Psoas muscle (tissue), 8 donors: Measurements from ENCODE around the gene SOX12. TPM values are rescaled to one million over a fixed set of nuclear protein-coding genes. Genes with fewer than 3 reads are reported as not detected.

ENCODE experiments used
- ATAC-seq, 4 donors: fragments of 200-7000 bp; cut with Tn5 transposase; one replicate each; pipeline ENCODE4 v1.9.1; 2020; ENCODE audit warnings: moderate library complexity in 3 of 4, mild to moderate bottlenecking in 2 of 4
- DNase-seq, 2 donors: peaks; one replicate each; pipeline ENCODE4 v3.0.0-alpha.2; 2020
- H3K27ac ChIP-seq: fragments of 200-600 bp; one replicate; pipeline ENCODE4 v1.8.0; 2022
- H3K27me3 ChIP-seq, 3 donors: fragments of 200-600 bp in 1 of 3; one replicate each; pipeline versions ENCODE4 v1.6.1 to v1.8.0; 2013 to 2022; ENCODE audit warnings: low read length in 2 of 3, mild to moderate bottlenecking in 2 of 3, moderate library complexity in 1 of 3; ENCODE audit not compliant: insufficient read depth in 3 of 3
- H3K36me3 ChIP-seq, 2 donors: fragments of 200-600 bp in 1 of 2; one replicate each; pipeline versions ENCODE4 v1.6.1 to v1.8.0; 2013 to 2022; ENCODE audit warnings: low read depth in 1 of 2, mild to moderate bottlenecking in 1 of 2, moderate library complexity in 1 of 2; ENCODE audit not compliant: insufficient read depth in 1 of 2
- H3K4me1 ChIP-seq: fragments of 200-600 bp; one replicate; pipeline ENCODE4 v1.8.0; 2022
- H3K4me3 ChIP-seq: fragments of 200-600 bp; one replicate; pipeline ENCODE4 v1.8.0; 2022; ENCODE audit warnings: mild to moderate bottlenecking
- H3K9me3 ChIP-seq: fragments of 200-600 bp; one replicate; pipeline ENCODE4 v1.8.0; 2022
- CTCF ChIP-seq: fragments of 200-600 bp; IDR thresholded peaks from one replicate; pipeline ENCODE4 v1.8.0; 2022; ENCODE audit warnings: antibody characterized with exemption
- WGBS, 3 donors: extraction: QIAGEN DNeasy Blood & Tissue Kit; methylation state at CpG; one replicate each; pipeline versions ENCODE4 v1.1.6 to v1.1.7; 2013; 5-methylcytosine and 5-hydroxymethylcytosine counted together
- intact Hi-C, 2 donors: fragments of 100-400 bp; cut with DNase I; formaldehyde crosslinking; loops; one replicate each; pipeline versions ENCODE4 v1.11.0 to v1.14.2; 2022
- polyA plus RNA-seq, 3 donors: library from polyadenylated mRNA; stranded (reverse); fragments of 200-250 nt; gene quantifications; one replicate each; pipeline ENCODE4 v1.2.3, GENCODE V29; 2013
- total RNA-seq, 4 donors: library from RNA; stranded (reverse); fragmentation: NEBNext Ultra II Directional in 2 of 4; extraction: Animal tissue kit (Norgen Biotek cat#: 25700) in 2 of 4; gene quantifications; one replicate each; pipeline versions ENCODE4 v1.2.1 to v1.2.4, GENCODE V29; 2021 to 2023
- donor health status: healthy with polysubstance abuse.
- donor health status: DM: no; HTN: no; CAD: no; lungs with moderate emphysema.
- donor health status: Bipolar disorder and iron deficiency.
- donor health status: healthy.
- donor health status: DM: yes; HTN: yes; CAD: no.
- donor health status: DM: no; HTN: no; CAD: no.
- donor health status: DM: no; HTN: no; CAD: no.
- donor health status: DM: yes; HTN: yes; CAD: no.

Gene SOX12
- total and polyA plus RNA-seq, 7 donors, result 1.2 to 5.7 (median 3.6) TPM

DNA sequence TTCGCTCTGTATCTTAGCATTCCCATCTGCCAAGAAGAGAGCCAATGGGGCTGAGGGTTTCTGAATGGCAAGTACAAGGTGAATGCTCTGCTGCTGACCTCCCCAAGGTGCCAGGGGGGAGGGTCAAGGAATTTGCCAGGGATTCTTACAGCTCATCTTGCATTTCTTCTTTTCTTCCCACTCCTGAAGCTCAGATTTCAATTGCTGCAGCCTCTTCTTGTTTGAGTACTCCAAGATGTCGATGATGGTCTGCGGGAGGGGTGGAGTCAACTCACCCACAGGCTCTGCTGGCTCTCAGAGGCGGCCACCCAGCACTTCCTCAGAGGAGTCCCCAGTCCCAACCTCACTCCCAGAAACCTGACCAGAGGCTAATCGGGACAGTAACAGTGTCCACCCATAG, 47.2 kb upstream of the SOX12 start:
- 77 to 86% (median 83%) methylated on average over 5 of the region's 5 CpGs for WGBS, 3 donors

GRCh38 chr20:278607-279571, 46.5 kb upstream of the SOX12 start:
- TF ChIP-seq CTCF, result no peak
- H3K27ac ChIP-seq, result no peak overlapping the region
- H3K36me3 ChIP-seq, result peaks cover 0 to 18% of the 10 kb centered on the region in 2 donors
- 59 to 72% (median 70%) methylated on average over 54 to 87 of the region's 88 CpGs for WGBS, 3 donors
- H3K27me3 ChIP-seq, result no peaks in the 10 kb centered on the region
- H3K4me1 ChIP-seq, result no peaks in the 10 kb centered on the region
- intact Hi-C loops, result loop anchor here in 1 of 2 donors (10.0 kb wide), 1 partner anchor 56 kb away; no protein-coding TSS in a partner anchor
- H3K4me3 ChIP-seq, result peak overlapping the region; percentile 38
- DNase-seq, result peak in 1 of 2 donors; percentile 63
- ATAC-seq, result peak in 1 of 4 donors; percentile 54
- no peaks in the 10 kb centered on the region for H3K9me3 ChIP-seq

More for the DNA sequence above, 47.2 kb upstream of the SOX12 start:
- ATAC-seq, result no peak
- Histone ChIP-seq H3K9me3 (no peaks in the 10 kb centered on the region), H3K36me3 (peaks cover 0 to 18% of the 10 kb centered on the region in 2 donors), H3K27me3 (no peaks in the 10 kb centered on the region), H3K4me1 (no peaks in the 10 kb centered on the region), H3K27ac (no peak overlapping the region), H3K4me3 (no peak overlapping the region)
- no peak for DNase-seq
- intact Hi-C loops, result loop anchor here in 1 of 2 donors (10.0 kb wide), 1 partner anchor 57 kb away; no protein-coding TSS in a partner anchor
- no peak for TF ChIP-seq CTCF

DNA sequence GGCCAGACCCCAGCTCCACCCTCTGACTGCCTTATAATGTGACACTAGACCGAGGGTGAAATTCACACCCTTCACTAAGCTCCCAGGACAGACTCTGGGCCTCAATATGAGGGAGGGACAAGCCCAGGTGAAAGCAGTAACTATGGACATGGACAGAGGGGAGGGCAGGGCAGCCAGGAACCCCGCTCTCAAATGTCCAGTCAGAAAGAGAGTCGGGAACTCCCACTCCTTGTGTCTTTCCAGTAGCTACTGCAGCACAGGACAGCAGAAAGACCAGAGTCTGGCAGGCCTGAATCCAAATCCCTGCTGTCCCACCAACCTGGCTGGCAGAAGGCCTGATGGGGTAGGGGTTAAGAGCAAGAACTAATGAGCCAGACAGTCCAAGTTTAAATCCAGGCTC, 41.2 kb upstream of the SOX12 start:
- TF ChIP-seq CTCF, result no peak
- Histone ChIP-seq H3K36me3 (peaks cover 0 to 5% of the 10 kb centered on the region in 2 donors), H3K9me3 (peaks cover under 1% of the 10 kb centered on the region), H3K27me3 (no peaks in the 10 kb centered on the region), H3K27ac (no peak overlapping the region), H3K4me3 (no peak overlapping the region), H3K4me1 (no peaks in the 10 kb centered on the region)
- WGBS, 3 donors, result 49 to 63% (median 50%) methylated on average over 3 of the region's 3 CpGs
- intact Hi-C loops, result no loop called here
- ATAC-seq, result no peak
- DNase-seq, result no peak

- no peak for TF ChIP-seq CTCF
- DNase-seq, result no peak
- Histone ChIP-seq H3K36me3 (peaks cover 0 to 5% of the 10 kb centered on the region in 2 donors), H3K4me3 (no peak overlapping the region), H3K9me3 (peaks cover 2% of the 10 kb centered on the region), H3K27ac (no peak overlapping the region), H3K4me1 (peaks cover 6% of the 10 kb centered on the region), H3K27me3 (no peaks in the 10 kb centered on the region)
- intact Hi-C loops, result no loop called here
- WGBS, 3 donors, result 83 to 94% (median 91%) methylated on average over 2 of the region's 2 CpGs
- ATAC-seq, result no peak
These were observed 38.8 kb upstream of the SOX12 start for GRCh38 chr20:286508-286907.
